Heart left ventricle (tissue), 13 donors: ENCODE data around the gene PTPRM.

Experiments used
- CTCF ChIP-seq, 12 donors: fragments of 200-600 bp; sonication (generic) in 4 of 12; IDR thresholded peaks; one replicate each; pipeline versions ENCODE4 v1.5.0 to v1.8.0; 2018 to 2022; ENCODE audit warnings: antibody characterized with exemption in 12 of 12, mild to moderate bottlenecking in 5 of 12
- POLR2A ChIP-seq, 2 donors: fragments of 450-650 bp; IDR thresholded peaks; one replicate each; pipeline ENCODE4 v1.6.1; 2017; ENCODE audit warnings: antibody characterized with exemption in 2 of 2, mild to moderate bottlenecking in 2 of 2, moderate library complexity in 2 of 2
- donor health status: ischemic (EF 13 %, LVEDD 7.1; RV severe dilation, severe dysfunction).
- donor health status: DM: no; HTN: yes; CAD: no.
- donor health status: DM: no; HTN: no; CAD: no.
- donor health status: ischemic (EF 25% LVEDD 6.9; RV normal size, moderate dysfunction).
- donor health status: ischemic (EF 25% LVEDD 5.7; RV mildly dilated, moderate dysfunction).
- donor health status: ischemic (EF 35%, LVEDD 5.7; RV mildly dilated, moderate dysfunction).
- donor health status: nonischemic (EF 11% LVEDD 7.7; RV severe dilation, severe dysfunction).
- donor health status: DM: yes; HTN: yes; CAD: no.
- donor health status: PGD.
- donor health status: ischemic (EF 29% LVEDD 5.4; RV normal size, mild dysfunction).
- donor health status: nonischemic (EF 23%, LVEDD 6.1; RV moderate dilation, normal function).

GRCh38 chr18:7856733-7857132 lies 289.6 kb downstream of the PTPRM start:
- TF ChIP-seq CTCF (IDR thresholded peaks at IDR 0.05) (no peak), POLR2A (IDR thresholded peaks at IDR 0.05) (no peak)
